HEK293T (cell line): ENCODE data around the gene CD2.

Source experiments
- CTCF ChIA-PET: fragments of 350-600 bp; formaldehyde crosslinking; extraction: SDS; loops from one replicate; lab custom pipeline; 2021; ENCODE audit warnings: antibody characterized with exemption, inconsistent platforms; lab: Yijun Ruan, JAX
- POLR2A ChIA-PET: fragments of 350-600 bp; formaldehyde crosslinking; extraction: SDS; loops from one replicate; lab custom pipeline; 2020; ENCODE audit warnings: antibody characterized with exemption, inconsistent platforms; lab: Yijun Ruan, JAX
- DNase-seq: peaks from one replicate; pipeline ENCODE4 v3.0.0; 2012; ENCODE audit warnings: mixed read lengths; ENCODE audit errors: extremely low spot score
- ARNT ChIP-seq: fragments of 450-650 bp; IDR thresholded peaks from 2 replicates; pipeline ENCODE4 v1.6.1; 2017; ENCODE audit warnings: mild to moderate bottlenecking
- BHLHE40 ChIP-seq: fragments of 450-650 bp; IDR thresholded peaks from 2 replicates; pipeline ENCODE4 v1.6.1; 2016; ENCODE audit warnings: mild to moderate bottlenecking, moderate library complexity, borderline replicate concordance
- CTBP1 ChIP-seq: fragments of 450-650 bp; IDR thresholded peaks from 2 replicates; pipeline ENCODE4 v1.6.1; 2016; ENCODE audit warnings: borderline replicate concordance
- ELF4 ChIP-seq: fragments of 450-650 bp; IDR thresholded peaks from 2 replicates; pipeline ENCODE4 v1.6.1; 2017; ENCODE audit warnings: antibody characterized with exemption
- FOXA1 ChIP-seq: fragments of 450-650 bp; IDR thresholded peaks from 2 replicates; pipeline ENCODE4 v1.6.1; 2016; ENCODE audit warnings: mild to moderate bottlenecking
- FOXK2 ChIP-seq: fragments of 450-650 bp; IDR thresholded peaks from 2 replicates; pipeline ENCODE4 v1.6.1; 2016; ENCODE audit warnings: mild to moderate bottlenecking
- FOXM1 ChIP-seq: fragments of 450-650 bp; IDR thresholded peaks from 2 replicates; pipeline ENCODE4 v1.6.1; 2017; ENCODE audit warnings: mild to moderate bottlenecking, borderline replicate concordance
- HDGF ChIP-seq: fragments of 450-650 bp; IDR thresholded peaks from 2 replicates; pipeline ENCODE4 v1.6.1; 2017; ENCODE audit warnings: antibody characterized with exemption, borderline replicate concordance
- L3MBTL2 ChIP-seq: fragments of 450-650 bp; conservative IDR thresholded peaks from 2 replicates; pipeline ENCODE4 v1.6.1; 2016; ENCODE audit warnings: mild to moderate bottlenecking
- LEF1 ChIP-seq: fragments of 450-650 bp; IDR thresholded peaks from 2 replicates; pipeline ENCODE4 v1.6.1; 2017; ENCODE audit warnings: mild to moderate bottlenecking, borderline replicate concordance
- NFRKB ChIP-seq: fragments of 450-650 bp; IDR thresholded peaks from 2 replicates; pipeline ENCODE4 v1.6.1; 2016; ENCODE audit warnings: mild to moderate bottlenecking, moderate library complexity
- PKNOX1 ChIP-seq: fragments of 450-650 bp; IDR thresholded peaks from 2 replicates; pipeline ENCODE4 v1.6.1; 2016
- SP1 ChIP-seq: fragments of 450-650 bp; IDR thresholded peaks from 2 replicates; pipeline ENCODE4 v1.6.1; 2017
- SUZ12 ChIP-seq: fragments of 450-650 bp; IDR thresholded peaks from 2 replicates; pipeline ENCODE4 v1.6.1; 2016; ENCODE audit warnings: mild to moderate bottlenecking
- TARDBP ChIP-seq: fragments of 450-650 bp; IDR thresholded peaks from 2 replicates; pipeline ENCODE4 v1.6.1; 2016
- ZNF384 ChIP-seq: fragments of 450-650 bp; IDR thresholded peaks from 2 replicates; pipeline ENCODE4 v1.6.1; 2016

CD2 gene

GRCh38 chr1:116808848-116809508, 54.7 kb downstream of the CD2 start:
- DNase-seq: no peak
- CTCF ChIA-PET: interaction anchor here (0.6 kb wide), 1 partner anchor 1315 kb away, joined by 3 read pairs; no protein-coding TSS in a partner anchor
- TF ChIP-seq FOXA1: no peak
- TF ChIP-seq SP1: no peak
- no peak for TF ChIP-seq LEF1
- TF ChIP-seq L3MBTL2: no peak
- no peak for TF ChIP-seq ZNF384
- TF ChIP-seq FOXK2: no peak
- TF ChIP-seq ARNT: no peak
- TF ChIP-seq CTBP1: no peak
- TF ChIP-seq SUZ12: no peak
- POLR2A ChIA-PET: no interaction called here

GRCh38 chr1:116811321-116811720, 57.1 kb downstream of the CD2 start:
- TF ChIP-seq TARDBP: no peak
- no peak for TF ChIP-seq L3MBTL2
- TF ChIP-seq HDGF: no peak
- no peak for TF ChIP-seq FOXK2
- TF ChIP-seq NFRKB: no peak
- no peak for TF ChIP-seq FOXM1
- TF ChIP-seq LEF1: no peak
- no peak for TF ChIP-seq SP1
- no peak for TF ChIP-seq BHLHE40
- no peak for TF ChIP-seq ELF4
- TF ChIP-seq ZNF384: no peak
- no peak for TF ChIP-seq SUZ12
- no peak for TF ChIP-seq ARNT
- no peak for TF ChIP-seq CTBP1
- ChIA-PET CTCF (no interaction called here), POLR2A (no interaction called here)
- DNase-seq: no peak

- ChIA-PET CTCF (interaction anchor here (0.8 kb wide), 1 partner anchor 67 kb away, joined by 3 read pairs; no protein-coding TSS in a partner anchor), POLR2A (no interaction called here)
- TF ChIP-seq FOXA1 (no peak), L3MBTL2 (no peak), TARDBP (no peak)
- DNase-seq: no peak
These were observed 60.9 kb downstream of the CD2 start for GRCh38 chr1:116814926-116815723.

GRCh38 chr1:116817582-116818064, 63.4 kb downstream of the CD2 start:
- TF ChIP-seq TARDBP (no peak), LEF1 (no peak), PKNOX1 (no peak), FOXK2 (no peak), CTBP1 (no peak), ELF4 (no peak), FOXA1 (no peak), ARNT (no peak), SP1 (no peak), BHLHE40 (no peak), ZNF384 (no peak), NFRKB (no peak), HDGF (no peak), L3MBTL2 (no peak), SUZ12 (no peak), FOXM1 (no peak)
- peak; percentile 76 for DNase-seq
- CTCF ChIA-PET: interaction anchor here (0.6 to 0.9 kb wide), 4 partner anchors 22 to 678 kb away, joined by 3 to 4 read pairs (median 3); no protein-coding TSS in a partner anchor
- POLR2A ChIA-PET: no interaction called here
